IMR-90 (cell line): Measurements from ENCODE around the gene TMEM101. TPM values are rescaled to one million over a fixed set of nuclear protein-coding genes. Genes with fewer than 3 reads are reported as not detected.

Experiments used
- ATAC-seq: fragments of 200-7000 bp; cut with Tn5 transposase; 2 replicates; pipeline ENCODE4 v1.9.1; 2020; ENCODE audit warnings: low read depth, mild to moderate bottlenecking, moderate library complexity
- BruUV-seq: library from RNA; stranded (reverse); fragments of 400-500 nt; replicated peaks from 2 replicates; lab custom pipeline; 2021; lab: Mats Ljungman, UMichigan
- CTCF ChIA-PET: fragments of 300-600 bp; formaldehyde crosslinking; extraction: SDS; loops from one replicate; lab custom pipeline; 2021; ENCODE audit warnings: antibody characterized with exemption; lab: Yijun Ruan, JAX
- POLR2A ChIA-PET: fragments of 300-600 bp; sonication (Branson Sonifier 250); formaldehyde crosslinking; loops from one replicate; lab custom pipeline; 2022; ENCODE audit warnings: antibody characterized with exemption; ENCODE audit not compliant: unreplicated experiment; lab: Charles Lee
- DNase-seq: peaks from one replicate; pipeline ENCODE4 v3.0.0; 2013
- H2AFZ ChIP-seq: replicated peaks from 2 replicates; pipeline ENCODE3; 2013; ENCODE audit warnings: low read length, mild to moderate bottlenecking; ENCODE audit not compliant: poor library complexity
- H2AK5ac ChIP-seq: 2 replicates; pipeline ENCODE4 v1.6.1; 2013; ENCODE audit warnings: low read depth, low read length, inconsistent platforms
- H2AK9ac ChIP-seq: replicated peaks from 2 replicates; pipeline ENCODE3; 2013; ENCODE audit warnings: mild to moderate bottlenecking, low read depth, low read length, moderate library complexity; ENCODE audit not compliant: poor library complexity
- H2BK120ac ChIP-seq: 2 replicates; pipeline ENCODE4 v1.6.1; 2013; ENCODE audit warnings: low read depth, low read length, inconsistent platforms
- H2BK15ac ChIP-seq: 3 replicates; pipeline ENCODE4 v1.6.1; 2013; ENCODE audit warnings: low read depth, low read length, inconsistent platforms
- H2BK20ac ChIP-seq: 2 replicates; pipeline ENCODE4 v1.6.1; 2013; ENCODE audit warnings: low read depth, mild to moderate bottlenecking, inconsistent platforms, low read length, moderate library complexity
- H2BK5ac ChIP-seq: 2 replicates; pipeline ENCODE4 v1.6.1; 2013; ENCODE audit warnings: mild to moderate bottlenecking, low read depth, low read length, inconsistent platforms; ENCODE audit not compliant: poor library complexity, severe bottlenecking
- H3K14ac ChIP-seq: replicated peaks from 2 replicates; pipeline ENCODE4 v1.6.1; 2013; ENCODE audit warnings: low read depth, low read length, inconsistent platforms
- H3K18ac ChIP-seq: 2 replicates; pipeline ENCODE4 v1.6.1; 2013; ENCODE audit warnings: low read depth, low read length, control low read depth
- H3K23ac ChIP-seq: 2 replicates; pipeline ENCODE4 v1.6.1; 2013; ENCODE audit warnings: low read depth, low read length, inconsistent platforms
- H3K27ac ChIP-seq: 2 replicates; pipeline ENCODE4 v1.5.1; 2013; ENCODE audit warnings: mild to moderate bottlenecking, control low read depth, low read length; ENCODE audit not compliant: insufficient read depth
- H3K27me3 ChIP-seq: 2 replicates; pipeline ENCODE4 v1.6.1; 2013; ENCODE audit warnings: low read length; ENCODE audit not compliant: control insufficient read depth, insufficient read depth
- H3K36me3 ChIP-seq: 2 replicates; pipeline ENCODE4 v1.6.1; 2013; ENCODE audit warnings: low read length, mixed read lengths; ENCODE audit not compliant: control insufficient read depth, insufficient read depth
- H3K4ac ChIP-seq: 2 replicates; pipeline ENCODE4 v1.6.1; 2013; ENCODE audit warnings: low read depth, low read length, inconsistent platforms
- H3K4me1 ChIP-seq: 2 replicates; pipeline ENCODE4 v1.6.1; 2013; ENCODE audit warnings: low read length, mixed read lengths; ENCODE audit not compliant: control insufficient read depth, insufficient read depth
- H3K4me2 ChIP-seq: 2 replicates; pipeline ENCODE4 v1.6.1; 2013; ENCODE audit warnings: low read depth, mild to moderate bottlenecking, control low read depth, low read length, moderate library complexity
- H3K4me3 ChIP-seq: 2 replicates; pipeline ENCODE4 v1.5.1; 2013; ENCODE audit warnings: low read depth, mild to moderate bottlenecking, control low read depth, low read length, moderate library complexity; ENCODE audit not compliant: insufficient read depth
- H3K56ac ChIP-seq: 2 replicates; pipeline ENCODE4 v1.6.1; 2013; ENCODE audit warnings: low read length, inconsistent platforms; ENCODE audit not compliant: insufficient read depth; ENCODE audit errors: extremely low read depth
- H3K79me1 ChIP-seq, 2 experiments: 2 replicates each; pipeline ENCODE4 v1.6.1; 2013; ENCODE audit warnings: low read length in 2 of 2, inconsistent platforms in 1 of 2, low read depth in 1 of 2
- H3K9ac ChIP-seq: 2 replicates; pipeline ENCODE4 v1.6.1; 2013; ENCODE audit warnings: low read depth, low read length, control low read depth
- H3K9me1 ChIP-seq: 2 replicates; pipeline ENCODE4 v1.6.1; 2013; ENCODE audit warnings: low read length, inconsistent platforms; ENCODE audit not compliant: insufficient read depth
- H3K9me3 ChIP-seq: 2 replicates; pipeline ENCODE4 v1.6.1; 2013; ENCODE audit warnings: low read length; ENCODE audit not compliant: control insufficient read depth, insufficient read depth
- H4K20me1 ChIP-seq: 2 replicates; pipeline ENCODE4 v1.6.1; 2013; ENCODE audit warnings: low read length, inconsistent platforms; ENCODE audit not compliant: insufficient read depth
- H4K5ac ChIP-seq: 2 replicates; pipeline ENCODE4 v1.6.1; 2013; ENCODE audit warnings: mild to moderate bottlenecking, low read depth, low read length, control low read depth
- H4K8ac ChIP-seq, 2 experiments: 2 replicates each; pipeline ENCODE4 v1.6.1; 2013; ENCODE audit warnings: low read depth in 2 of 2, low read length in 2 of 2, control low read depth in 1 of 2, inconsistent platforms in 1 of 2
- H4K91ac ChIP-seq: 2 replicates; pipeline ENCODE4 v1.6.1; 2013; ENCODE audit warnings: low read depth, low read length, inconsistent platforms; ENCODE audit not compliant: insufficient read depth
- BHLHE40 ChIP-seq: fragments of 150-350 bp; IDR thresholded peaks from 2 replicates; pipeline ENCODE4 v1.6.1; 2016; ENCODE audit warnings: mild to moderate bottlenecking, low read depth, low read length
- CEBPB ChIP-seq: IDR thresholded peaks from 2 replicates; pipeline ENCODE4 v1.6.1; 2012; ENCODE audit warnings: low read depth, low read length, improper control_type of control experiment
- CHD1 ChIP-seq: IDR thresholded peaks from 2 replicates; pipeline ENCODE4 v1.6.1; 2012; ENCODE audit warnings: low read depth, low read length, improper control_type of control experiment
- ELK1 ChIP-seq: fragments of 150-350 bp; IDR thresholded peaks from 2 replicates; pipeline ENCODE4 v1.6.1; 2016; ENCODE audit warnings: low read depth, mild to moderate bottlenecking, low read length, moderate library complexity, borderline replicate concordance
- FOS ChIP-seq: fragments of 150-350 bp; IDR thresholded peaks from 2 replicates; pipeline ENCODE4 v1.6.1; 2016; ENCODE audit warnings: low read depth, low read length
- MAFK ChIP-seq: IDR thresholded peaks from 2 replicates; pipeline ENCODE4 v1.6.1; 2012; ENCODE audit warnings: low read depth, low read length, improper control_type of control experiment
- MAZ ChIP-seq: IDR thresholded peaks from 2 replicates; pipeline ENCODE4 v1.6.1; 2012; ENCODE audit warnings: low read depth, mild to moderate bottlenecking, low read length, improper control_type of control experiment, moderate library complexity, borderline replicate concordance
- MXI1 ChIP-seq: IDR thresholded peaks from 2 replicates; pipeline ENCODE4 v1.6.1; 2012; ENCODE audit warnings: low read depth, mild to moderate bottlenecking, low read length, moderate library complexity, borderline replicate concordance
- POLR2A ChIP-seq: IDR thresholded peaks from 2 replicates; pipeline ENCODE4 v1.6.1; 2012; ENCODE audit warnings: mild to moderate bottlenecking, low read depth, low read length
- RAD21 ChIP-seq: IDR thresholded peaks from 2 replicates; pipeline ENCODE4 v1.6.1; 2012; ENCODE audit warnings: low read length, improper control_type of control experiment
- RFX5 ChIP-seq: IDR thresholded peaks from 2 replicates; pipeline ENCODE4 v1.8.0; 2012; ENCODE audit warnings: low read depth, mild to moderate bottlenecking, low read length, moderate library complexity
- SMC3 ChIP-seq: fragments of 150-350 bp; IDR thresholded peaks from 2 replicates; pipeline ENCODE4 v1.6.1; 2016; ENCODE audit warnings: low read depth, mild to moderate bottlenecking, antibody characterized with exemption, low read length, moderate library complexity
- WGBS, 2 experiments: methylation state at CpG; one replicate each; pipeline versions ENCODE4 v1.1.5 to v1.1.7; 2013; ENCODE audit warnings: missing lambda C conversion rate in 2 of 2; ENCODE audit not compliant: insufficient read length in 1 of 2; ENCODE audit errors: extremely low coverage in 2 of 2; 5-methylcytosine and 5-hydroxymethylcytosine counted together
- dilution Hi-C: fragments of 300-500 bp; cut with HindIII; formaldehyde crosslinking; loops from one replicate; pipeline ENCODE4 v1.14.3; 2018; ENCODE audit warnings: low sequenced_read_pairs; ENCODE audit not compliant: unreplicated experiment
- in situ Hi-C: fragments of 300-500 bp; cut with MboI; formaldehyde crosslinking; loops from 3 replicates; pipeline ENCODE4 v1.14.3; 2019; ENCODE audit warnings: low sequenced_read_pairs, inconsistent platforms, mixed read lengths
- intact Hi-C: fragments of 100-400 bp; cut with micrococcal nuclease; formaldehyde crosslinking; loops from 2 replicates; pipeline ENCODE4 v1.10.0; 2022
- polyA plus RNA-seq, 3 experiments: library from polyadenylated mRNA; depleted of rRNA; stranded (reverse); fragments of >200 nt; gene quantifications; 2 replicates each; pipeline ENCODE4 v1.2.3, GENCODE V29; 2012; ENCODE audit warnings: low replicate concordance in 1 of 3
- total RNA-seq: library from RNA; depleted of rRNA; stranded (reverse); fragments of >200 nt; gene quantifications from 2 replicates; pipeline ENCODE4 v1.2.3, GENCODE V29; 2012
- TF ChIP-seq, protein P1 (sequence below): fragments of 150-350 bp; IDR thresholded peaks from 2 replicates; pipeline ENCODE4 v1.6.1; 2017; ENCODE audit warnings: mild to moderate bottlenecking, antibody characterized with exemption, low read length, low read depth

Gene TMEM101
- total and polyA plus RNA-seq, 2 of the 4 experiments (the other 2 are of a cell fraction) = 30.7 to 36.6 TPM

DNA sequence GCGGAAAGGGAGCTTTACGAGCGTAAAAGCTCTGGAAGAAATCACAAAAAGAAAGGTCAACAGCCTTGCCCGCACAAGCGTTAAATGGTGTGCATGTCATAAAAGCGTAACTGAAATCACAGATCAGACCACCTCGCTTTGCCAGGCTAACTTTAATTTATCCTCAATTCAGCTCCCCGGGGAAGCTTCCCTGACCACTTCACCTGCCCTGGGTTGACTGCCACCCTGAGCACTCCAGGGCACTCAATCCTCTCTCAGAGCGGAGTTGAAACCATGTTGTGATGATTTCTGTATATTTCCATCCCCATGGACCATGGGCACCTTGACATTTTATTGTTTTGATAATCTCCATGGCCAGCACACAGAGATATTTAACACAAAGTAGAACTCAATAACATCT, 26.5 kb downstream of the TMEM101 start:
- Histone ChIP-seq H3K27me3 (peaks cover 47% of the 10 kb centered on the region), H3K14ac (no peak overlapping the region), H3K9me3 (no peaks in the 10 kb centered on the region), H2AFZ (no peak overlapping the region), H4K91ac (no peak overlapping the region), H2BK120ac (no peak overlapping the region), H4K5ac (no peak overlapping the region), H3K23ac (no peak overlapping the region), H2BK15ac (no peak overlapping the region), H3K4ac (no peak overlapping the region), H3K4me2 (no peak overlapping the region), H3K27ac (no peak overlapping the region), H4K8ac (no peak overlapping the region), H3K36me3 (no peaks in the 10 kb centered on the region), H2AK5ac (no peak overlapping the region), H3K9ac (no peak overlapping the region), H3K56ac (no peak overlapping the region), H3K9me1 (no peaks in the 10 kb centered on the region), H3K4me3 (no peak overlapping the region), H2AK9ac (no peak overlapping the region), H3K4me1 (peaks cover 2% of the 10 kb centered on the region; the same call in 1 of the 2 replicates), H4K20me1 (no peaks in the 10 kb centered on the region), H3K79me1 (no peaks in the 10 kb centered on the region), H2BK5ac (no peak overlapping the region), H3K18ac (no peak overlapping the region), H2BK20ac (no peak overlapping the region)
- in situ Hi-C loops (no loop called here), intact Hi-C loops (no loop called here), dilution Hi-C loops (no loop called here)
- TF ChIP-seq, protein P1, sequence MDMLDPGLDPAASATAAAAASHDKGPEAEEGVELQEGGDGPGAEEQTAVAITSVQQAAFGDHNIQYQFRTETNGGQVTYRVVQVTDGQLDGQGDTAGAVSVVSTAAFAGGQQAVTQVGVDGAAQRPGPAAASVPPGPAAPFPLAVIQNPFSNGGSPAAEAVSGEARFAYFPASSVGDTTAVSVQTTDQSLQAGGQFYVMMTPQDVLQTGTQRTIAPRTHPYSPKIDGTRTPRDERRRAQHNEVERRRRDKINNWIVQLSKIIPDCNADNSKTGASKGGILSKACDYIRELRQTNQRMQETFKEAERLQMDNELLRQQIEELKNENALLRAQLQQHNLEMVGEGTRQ = no peak
- TF ChIP-seq CHD1 (no peak), RAD21 (no peak), BHLHE40 (no peak), MXI1 (no peak), RFX5 (no peak), FOS (no peak), POLR2A (no peak), CEBPB (no peak), MAZ (no peak), SMC3 (no peak), ELK1 (no peak), MAFK (no peak)
- DNase-seq = no peak
- 30% methylated on average over 2 of the region's 9 CpGs; no CpG with 5 or more reads in 1 of the 2 experiments for WGBS, 2 experiments
- CTCF ChIA-PET = interaction anchor here (1.0 kb wide), 1 partner anchor 44 kb away, joined by 3 read pairs; no protein-coding TSS in a partner anchor
- ATAC-seq = no peak
- no TSS peak for BruUV-seq
- POLR2A ChIA-PET = no interaction called here
